CD4-positive, alpha-beta T cell treated with Interferon alpha-2 for 1 hour (primary cell): ENCODE data around the gene NDUFAF5.

Source experiments
- DNase-seq, 2 donors: peaks; one replicate each; pipeline ENCODE4 v3.0.0-alpha.2; 2020 to 2022

NDUFAF5 gene

DNA sequence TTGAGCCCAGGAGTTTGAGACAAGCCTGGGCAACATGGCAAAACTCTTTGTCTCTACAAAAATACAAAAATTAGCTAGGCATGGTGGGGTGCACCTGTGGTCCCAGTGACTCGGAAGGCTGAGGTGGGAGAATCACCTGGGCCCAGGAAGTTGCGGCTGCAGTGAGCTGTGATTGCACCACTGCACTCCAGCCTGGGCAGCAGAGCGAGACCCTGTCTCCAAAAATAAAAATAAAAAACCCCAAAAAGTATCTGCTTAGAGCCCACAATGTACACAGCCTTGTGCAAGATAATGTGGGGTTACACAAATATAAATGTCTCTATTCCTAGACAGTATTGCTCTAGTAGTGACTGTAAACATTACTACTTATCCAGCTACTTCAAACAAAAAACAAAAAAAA, 6.0 kb upstream of the NDUFAF5 start:
- no peak for DNase-seq

DNA sequence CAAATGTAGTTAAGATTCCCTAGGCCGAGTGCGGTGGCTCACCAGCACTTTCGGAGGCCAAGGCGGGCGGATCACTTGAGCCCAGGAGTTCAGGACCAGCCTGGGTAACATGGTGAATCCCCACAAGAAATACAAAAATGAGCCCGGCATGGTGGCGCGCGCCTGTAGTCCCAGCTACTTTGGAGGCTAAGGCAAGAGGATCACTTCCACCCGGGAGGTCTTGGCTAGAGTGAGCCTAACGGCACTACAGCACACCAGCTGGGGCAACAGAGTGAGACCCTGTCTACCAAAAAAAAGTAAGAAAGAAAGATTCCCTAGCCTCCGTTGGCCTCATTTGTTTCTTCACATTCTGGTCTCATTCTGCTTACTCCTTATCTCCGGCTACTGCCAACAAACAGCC, 1.3 kb upstream of the NDUFAF5 start:
- DNase-seq: no peak

DNA sequence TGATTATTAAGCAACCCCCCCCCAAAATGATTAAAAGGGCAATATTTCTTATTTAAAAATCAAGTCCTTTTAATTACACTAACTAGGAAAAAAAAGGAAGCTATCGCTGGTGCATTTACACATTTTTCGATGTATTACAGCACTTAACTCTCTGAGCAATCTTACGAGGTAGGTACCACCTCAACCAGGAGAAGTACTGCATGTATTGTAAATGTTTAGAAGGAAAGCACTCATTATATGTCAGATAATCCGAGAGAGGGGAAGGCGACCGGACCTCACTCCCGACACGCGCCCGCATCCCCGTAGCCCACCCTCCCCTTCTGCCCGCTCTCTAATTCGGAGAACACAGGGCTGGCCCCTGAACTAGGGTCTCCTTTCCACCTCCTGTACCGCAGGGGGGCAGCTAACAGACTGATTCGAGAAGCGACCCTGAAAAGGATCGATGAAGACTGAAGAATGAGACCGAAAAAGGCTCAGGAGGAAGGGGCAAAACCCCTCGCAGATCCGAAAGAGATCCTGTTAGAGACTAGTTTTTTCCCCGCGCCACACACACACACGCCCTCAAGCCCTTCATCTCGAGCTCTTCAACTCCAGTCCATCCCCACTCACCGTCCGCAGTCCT, 446 bp upstream of the NDUFAF5 start:
- no peak for DNase-seq

DNA sequence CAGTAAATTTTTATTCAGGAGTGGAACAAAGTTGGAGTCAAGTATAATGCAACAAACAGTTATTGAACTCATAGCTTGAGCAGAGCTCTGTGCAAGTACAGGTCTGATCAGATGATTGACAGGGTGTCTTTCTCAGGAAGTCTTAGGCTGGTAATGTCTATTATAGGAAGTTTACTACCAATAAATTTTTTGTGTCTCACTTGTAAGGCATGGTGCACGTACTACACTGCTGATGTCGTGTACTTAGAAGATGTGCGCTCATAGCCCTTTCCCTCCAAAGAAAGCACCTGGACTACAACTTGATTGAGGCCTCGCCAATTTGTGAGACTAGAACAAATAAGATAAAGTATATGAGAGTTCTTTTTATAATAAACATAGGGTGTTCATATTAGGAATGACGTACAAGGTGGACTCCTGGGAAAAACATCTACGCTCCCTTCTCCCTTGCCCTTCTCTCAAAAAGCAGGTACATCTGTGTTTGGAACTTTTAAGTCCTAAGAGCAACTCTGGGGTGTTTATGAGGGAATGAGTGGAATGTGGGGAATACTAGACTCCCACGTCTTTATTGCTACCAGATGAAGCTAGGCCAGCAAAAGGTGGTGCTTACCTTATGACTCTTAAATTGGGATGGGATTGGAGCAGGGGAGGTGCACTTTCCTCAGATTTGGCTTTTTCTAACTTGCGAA, 1.5 kb downstream of the NDUFAF5 start:
- no peak for DNase-seq

DNA sequence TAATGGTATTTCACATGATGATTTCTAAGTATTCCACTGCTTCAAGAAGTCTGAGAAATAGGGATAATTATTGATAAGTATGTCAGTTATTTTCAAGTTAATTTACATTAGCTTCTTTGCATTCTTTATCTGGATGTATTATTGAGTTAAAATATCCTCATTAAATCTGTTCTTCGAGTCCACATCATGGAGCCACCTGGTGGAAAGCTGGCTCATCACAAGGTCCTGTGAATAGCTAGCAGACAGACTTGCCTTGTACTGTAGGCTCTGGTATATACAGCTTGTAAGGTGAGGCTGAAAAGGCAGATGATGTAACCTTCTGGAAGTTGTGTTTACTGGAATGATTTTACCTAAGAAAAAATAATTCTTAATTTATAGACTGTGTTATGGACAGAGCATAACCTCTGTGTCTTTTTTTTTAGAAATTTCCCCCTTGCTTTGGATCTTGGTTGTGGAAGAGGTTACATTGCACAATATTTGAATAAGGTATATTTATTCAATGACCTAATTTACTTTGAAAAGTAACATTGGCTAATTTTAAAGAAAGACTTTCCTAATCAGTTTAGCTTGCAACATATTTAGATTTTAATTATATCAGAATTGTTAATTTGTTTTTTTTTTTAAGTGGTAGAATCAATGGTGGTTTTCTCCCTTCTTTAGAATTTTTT, 3.5 kb downstream of the NDUFAF5 start:
- DNase-seq: peak; percentile 27 to 56

DNA sequence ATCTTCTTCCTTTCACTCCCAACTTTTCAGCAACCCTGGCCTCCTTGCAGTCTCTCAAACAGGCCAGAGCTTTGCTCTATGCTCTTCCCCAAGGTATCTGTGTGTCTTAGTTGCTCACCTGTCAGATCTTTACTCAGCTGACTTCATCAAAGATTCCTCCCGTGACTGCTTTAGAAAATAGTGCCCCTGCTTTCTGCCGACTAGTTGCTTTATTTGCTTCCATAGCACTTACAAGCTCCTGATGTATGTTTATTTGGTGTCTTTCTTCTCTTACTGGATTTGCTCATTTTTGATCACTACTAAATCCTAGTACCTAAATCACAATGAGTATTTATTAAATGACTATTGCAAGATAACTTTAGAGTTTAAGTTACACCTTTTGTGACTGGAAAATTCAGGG, 5.9 kb downstream of the NDUFAF5 start:
- no peak for DNase-seq

DNA sequence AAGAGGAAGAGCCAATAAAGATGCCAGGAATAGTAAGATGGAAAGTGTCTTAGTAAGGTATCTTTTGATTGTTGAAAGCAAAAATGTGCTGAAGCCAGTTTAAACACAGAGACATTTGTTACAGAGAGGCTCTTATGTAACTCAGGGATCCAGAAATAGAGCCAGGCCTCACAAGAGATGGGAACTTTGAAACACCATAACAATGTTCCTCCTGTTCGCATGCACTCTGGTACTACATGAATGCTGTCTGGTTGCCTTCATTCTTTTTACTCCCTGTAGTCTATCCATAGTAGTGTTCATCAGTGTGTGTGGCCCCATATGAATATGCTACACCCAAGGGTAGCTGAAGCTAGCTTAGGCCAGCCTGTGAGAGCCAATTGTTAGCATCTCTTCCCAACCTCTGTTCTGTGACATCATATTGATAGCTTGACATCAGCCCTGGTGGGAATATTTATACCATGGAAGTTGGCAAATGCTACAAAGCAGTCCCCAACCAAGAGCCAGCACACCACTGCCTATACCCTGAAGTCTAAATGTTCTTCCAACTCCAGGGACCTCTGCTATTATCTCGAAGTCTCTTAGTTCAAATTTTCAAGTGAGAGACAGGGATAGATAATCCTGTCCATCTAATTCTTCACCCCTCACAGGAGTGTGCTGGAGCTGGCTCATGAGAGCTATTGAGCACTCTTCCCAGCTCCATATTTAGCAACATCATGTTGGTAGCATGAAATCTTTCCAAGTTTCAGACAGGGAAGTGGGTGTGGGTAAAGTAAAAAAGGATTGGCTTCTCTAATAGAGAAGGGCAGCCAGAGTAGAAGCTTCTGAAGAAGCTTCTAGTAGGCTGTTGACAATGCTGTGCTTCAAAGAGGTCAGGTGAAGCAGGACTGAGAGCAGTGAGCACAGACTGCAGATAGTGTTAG, 7.0 kb downstream of the NDUFAF5 start:
- DNase-seq: no peak

DNA sequence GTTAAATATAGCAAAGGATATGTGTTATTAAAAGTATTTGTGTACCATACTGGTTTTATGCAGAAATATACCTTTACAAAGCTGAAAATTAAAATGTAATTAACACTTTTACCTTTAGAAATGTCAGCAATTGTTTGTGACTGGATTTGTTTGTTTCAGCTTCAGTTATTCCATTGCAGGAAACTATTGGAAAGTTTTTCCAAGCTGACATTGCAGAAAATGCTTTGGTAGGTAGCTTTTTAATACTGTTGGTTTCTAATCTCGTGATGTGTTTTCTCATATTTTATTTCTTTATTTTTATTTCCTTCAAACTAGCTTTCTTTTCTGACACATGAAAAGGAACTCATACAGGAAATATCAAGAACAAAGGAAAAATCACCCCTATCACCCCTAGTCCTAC, 8.2 kb downstream of the NDUFAF5 start:
- no peak for DNase-seq

DNA sequence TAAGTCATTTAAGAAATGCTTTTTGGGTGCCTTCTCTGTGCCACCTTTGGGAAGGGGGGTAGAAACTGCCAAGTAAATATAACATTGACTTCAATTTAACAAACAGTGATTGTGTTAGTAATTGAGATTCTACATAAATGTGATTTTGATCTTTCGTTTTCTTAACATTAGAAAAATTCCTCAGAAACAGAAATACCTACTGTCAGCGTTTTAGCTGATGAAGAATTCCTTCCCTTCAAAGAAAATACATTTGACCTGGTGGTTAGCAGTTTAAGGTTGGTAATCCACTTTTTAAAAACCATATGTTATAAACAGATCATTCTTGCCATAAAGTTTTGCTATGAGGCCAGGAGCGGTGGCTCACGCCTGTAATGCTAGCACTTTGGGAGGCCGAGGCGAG, 9.8 kb downstream of the NDUFAF5 start:
- DNase-seq: no peak

DNA sequence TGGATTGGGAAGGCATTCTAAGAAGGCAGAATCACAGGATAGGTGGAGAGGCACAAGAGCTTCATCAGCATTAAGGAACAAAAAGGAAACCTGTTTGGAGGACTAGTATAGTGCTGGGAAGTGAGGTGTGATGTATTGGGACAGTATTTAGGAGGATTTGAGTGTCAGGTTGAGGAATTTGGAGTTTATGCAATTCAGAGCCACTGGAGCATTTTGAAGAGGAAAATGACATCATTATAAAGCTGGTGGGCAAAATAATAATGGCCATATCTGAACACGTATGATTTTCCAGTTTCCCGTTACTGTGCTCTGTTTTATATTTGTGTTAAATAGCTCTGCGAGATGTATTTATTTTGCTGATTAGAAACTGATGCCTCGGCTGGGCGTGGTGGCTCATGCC, 14.2 kb downstream of the NDUFAF5 start:
- no peak for DNase-seq

DNA sequence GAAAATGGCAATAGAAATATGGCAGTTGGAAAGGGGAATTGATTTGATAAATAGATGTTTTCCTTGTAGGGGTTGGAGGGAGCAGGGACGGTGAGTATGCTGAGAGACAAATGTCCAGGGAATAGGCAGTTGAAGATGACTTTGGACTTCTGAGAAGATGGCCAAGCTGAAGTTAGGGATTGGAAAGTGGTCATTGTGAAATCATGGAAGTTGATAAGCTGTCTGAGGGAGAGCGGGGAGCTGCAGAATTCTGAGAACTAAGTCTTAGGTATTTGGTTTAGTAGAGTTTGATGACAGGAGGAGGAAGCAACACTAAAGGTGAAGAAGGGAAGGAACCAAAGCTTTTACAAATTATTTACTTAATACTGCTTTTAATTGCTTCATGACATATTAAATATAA, 15.1 kb downstream of the NDUFAF5 start:
- DNase-seq: no peak

DNA sequence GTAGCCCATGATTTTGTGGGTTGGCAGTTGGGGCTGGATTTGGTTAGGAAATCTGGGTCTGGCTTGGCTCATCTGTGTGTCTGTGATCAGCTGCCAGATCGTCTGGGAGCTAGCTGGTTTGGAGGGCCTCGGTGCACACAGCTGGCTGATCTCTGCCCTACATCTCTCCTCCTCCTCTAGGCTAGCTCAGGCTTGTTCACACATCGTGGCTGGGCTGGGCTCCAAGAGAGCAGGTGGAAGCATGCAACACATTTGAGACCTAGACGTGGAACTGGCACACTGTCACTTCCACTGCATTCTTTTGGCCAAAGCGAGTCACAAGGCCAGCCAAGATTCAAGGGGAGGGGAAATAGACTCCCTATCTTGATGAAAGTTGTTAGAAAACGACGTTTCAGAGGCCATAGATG, 15.9 kb downstream of the NDUFAF5 start:
- no peak for DNase-seq

DNA sequence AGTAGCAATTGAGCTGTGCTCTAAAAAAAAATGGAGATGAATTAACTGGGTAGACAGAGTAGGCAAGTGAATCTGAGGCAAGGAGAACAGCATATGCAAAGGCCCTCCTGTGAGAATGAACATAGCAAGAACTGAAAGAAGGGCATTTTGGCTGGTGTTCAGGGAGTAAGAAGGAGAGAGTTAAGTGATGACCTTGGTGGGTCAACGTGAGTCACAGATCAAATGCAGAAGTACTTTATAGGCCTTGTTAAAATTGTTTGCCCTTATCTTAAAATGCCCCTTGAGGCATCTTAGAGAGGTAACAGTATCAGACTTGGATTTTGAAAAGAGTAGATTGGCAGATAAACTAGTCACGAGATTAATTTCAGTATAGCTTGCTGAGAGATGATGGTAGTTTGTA, 24.5 kb downstream of the NDUFAF5 start:
- no peak for DNase-seq

DNA sequence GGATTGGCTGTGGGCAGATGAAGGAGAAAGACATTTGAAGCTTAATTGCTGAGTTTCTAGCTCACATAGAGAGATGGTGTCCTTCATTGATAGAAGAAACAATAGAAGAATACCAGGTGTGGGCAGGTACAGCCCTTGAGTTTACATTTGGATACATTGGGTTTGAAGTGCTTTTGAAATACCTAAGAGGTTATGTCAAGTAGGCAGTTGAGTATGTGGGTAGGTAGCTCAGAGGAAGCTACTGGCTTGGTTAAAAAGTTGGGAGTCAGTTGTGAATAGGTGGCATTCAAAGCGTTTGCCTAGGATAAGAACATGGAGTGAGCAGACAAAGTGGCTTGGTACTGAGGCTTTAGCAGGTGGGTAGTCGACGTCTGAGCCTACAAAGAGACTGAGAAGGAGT, 25.0 kb downstream of the NDUFAF5 start:
- DNase-seq: no peak

DNA sequence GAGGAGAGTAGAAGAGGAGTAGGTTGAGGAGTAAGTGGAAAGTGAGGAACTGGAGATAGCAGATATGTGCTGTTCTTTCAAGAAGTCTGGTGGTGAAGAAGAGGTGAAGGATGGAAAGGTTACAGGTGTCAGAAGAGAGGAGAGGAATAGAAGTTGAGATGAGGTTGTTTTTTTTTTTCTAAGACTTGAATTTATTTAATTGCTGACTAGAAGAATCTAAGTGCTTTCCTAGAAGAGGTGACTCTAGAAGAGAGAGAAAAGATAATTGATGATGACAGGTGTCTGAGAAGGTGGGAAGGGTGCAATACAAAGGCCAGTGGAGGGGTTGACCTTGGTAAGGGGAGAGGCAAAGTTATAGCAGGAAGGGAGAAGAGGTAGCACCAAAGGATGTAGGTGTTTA, 25.6 kb downstream of the NDUFAF5 start:
- DNase-seq: no peak

DNA sequence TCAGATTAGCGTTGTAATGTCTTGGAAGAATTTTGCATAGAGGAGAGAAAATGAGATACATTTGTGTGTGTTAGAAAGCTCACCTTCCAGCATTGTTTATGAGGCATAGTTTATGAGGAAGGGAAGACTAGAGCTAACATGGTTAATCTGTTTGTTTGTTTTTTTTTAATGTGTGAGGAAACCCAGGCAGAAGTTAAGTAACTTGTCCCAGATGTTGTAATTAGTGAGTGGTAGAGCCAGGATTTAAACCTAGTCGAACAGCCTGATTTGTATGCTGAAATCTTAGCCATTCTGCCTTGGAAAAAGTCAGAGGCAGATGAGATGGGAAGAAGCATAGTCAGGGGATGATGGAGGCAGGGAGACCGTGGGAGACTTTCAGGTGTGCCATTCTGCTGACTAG, 29.1 kb downstream of the NDUFAF5 start:
- DNase-seq: no peak

DNA sequence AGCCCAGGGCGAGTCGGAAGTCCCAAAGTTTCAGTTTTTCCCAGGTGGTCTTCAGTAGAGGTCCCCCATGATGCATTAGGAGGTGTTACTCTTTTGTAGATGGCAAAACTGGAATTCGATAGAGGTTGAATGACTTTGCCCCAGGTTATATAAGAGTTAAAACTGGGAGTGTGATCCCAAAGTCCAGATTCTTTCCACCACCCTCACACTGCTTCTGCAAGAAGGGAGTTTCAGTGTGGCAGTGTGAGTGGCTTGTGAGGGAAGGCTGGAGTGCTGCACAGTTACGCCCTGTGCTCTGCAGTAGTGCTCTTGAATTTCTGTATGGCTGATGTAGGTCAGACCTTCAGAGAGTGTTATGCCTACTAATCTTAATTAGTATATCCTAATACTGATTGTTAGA, 29.8 kb downstream of the NDUFAF5 start:
- no peak for DNase-seq

DNA sequence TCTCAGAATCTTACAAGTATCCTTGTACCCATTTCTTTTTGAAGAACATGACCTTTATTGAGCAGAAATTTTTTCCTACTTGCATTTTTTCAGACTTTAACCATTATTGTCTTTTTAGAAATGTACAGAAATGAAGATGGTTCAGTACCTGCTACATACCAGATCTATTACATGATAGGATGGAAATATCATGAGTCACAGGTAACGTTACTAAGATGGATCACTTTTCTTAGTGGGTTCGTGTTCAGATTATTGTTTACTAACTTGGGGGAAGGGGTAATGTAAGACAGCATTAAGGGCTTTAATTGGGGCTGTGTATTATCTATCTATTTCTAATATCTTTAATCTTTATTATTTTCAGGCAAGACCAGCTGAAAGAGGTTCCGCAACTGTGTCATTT, 31.9 kb downstream of the NDUFAF5 start:
- no peak for DNase-seq

DNA sequence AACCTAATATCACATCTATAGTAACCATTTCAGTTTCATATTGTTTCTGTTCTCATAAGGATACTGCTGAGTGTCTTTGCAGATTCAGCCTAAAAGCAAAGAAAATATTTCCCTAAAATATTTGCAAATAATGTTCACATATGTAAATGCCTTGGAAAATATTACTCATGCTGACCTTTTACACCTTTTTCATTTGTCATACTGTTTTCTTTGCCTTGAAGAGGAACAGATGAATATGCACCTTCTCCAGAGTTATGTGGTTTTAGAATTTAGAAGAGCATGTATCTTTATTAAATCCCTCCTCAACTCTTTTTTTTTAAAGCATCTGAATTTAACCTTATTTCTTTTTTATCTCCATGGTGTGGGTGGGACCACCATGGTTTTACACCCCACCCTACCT, 32.5 kb downstream of the NDUFAF5 start:
- no peak for DNase-seq

DNA sequence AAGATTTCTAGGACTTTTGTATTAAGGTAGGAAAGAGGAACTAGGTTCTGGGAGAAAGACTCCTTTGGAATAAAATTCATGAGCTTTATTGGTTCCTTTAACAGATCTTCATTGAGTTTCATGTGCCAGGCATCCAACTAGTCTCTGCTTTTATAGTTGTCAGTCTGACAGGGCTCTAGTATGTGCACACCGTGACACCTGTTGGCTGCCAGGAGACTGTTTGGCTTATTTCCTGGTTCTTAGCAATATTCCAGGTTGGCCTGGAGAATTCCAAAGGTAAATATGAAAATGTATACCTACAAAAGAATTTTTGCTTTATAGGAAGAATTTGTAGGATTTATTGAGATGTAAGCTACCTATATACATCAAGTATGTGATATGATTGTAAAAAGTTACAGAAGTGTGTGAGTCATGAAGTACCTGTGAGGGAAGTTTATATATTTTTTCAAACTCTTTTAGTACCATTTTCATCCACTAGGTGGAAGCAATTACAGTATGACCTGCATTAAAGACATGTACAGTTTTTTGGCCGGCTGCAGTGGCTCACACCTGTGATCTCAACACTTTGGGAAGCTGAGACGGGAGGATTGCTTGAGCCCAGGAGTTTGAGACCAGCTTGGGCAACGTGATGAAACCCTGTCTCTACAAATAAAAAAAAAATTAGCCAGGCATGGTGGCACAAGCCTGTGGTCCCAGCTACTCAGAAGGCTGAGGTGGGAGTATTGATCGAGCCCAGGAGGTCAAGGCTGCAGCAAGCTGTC, 35.2 kb downstream of the NDUFAF5 start:
- DNase-seq: peak in 1 of 2 donors; percentile 47

DNA sequence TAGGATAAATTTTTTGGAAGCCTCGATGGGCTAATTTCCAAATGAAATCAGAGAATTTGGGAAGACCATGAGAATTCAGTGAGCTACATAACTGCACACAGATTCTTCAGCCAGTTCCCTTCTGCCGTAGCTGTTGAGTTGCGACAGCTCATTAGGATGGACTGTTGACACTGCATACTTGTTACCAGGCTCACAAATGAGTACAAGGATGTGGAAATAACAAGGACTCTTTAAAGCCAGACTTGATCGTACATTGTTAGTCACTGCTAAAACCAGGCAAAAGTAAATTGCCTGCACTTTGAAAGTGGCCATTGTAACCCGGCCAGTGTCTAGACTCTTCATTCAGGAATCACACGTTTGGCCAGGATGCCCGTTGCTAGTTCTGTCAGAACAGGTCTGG, 37.0 kb downstream of the NDUFAF5 start:
- DNase-seq: no peak

DNA sequence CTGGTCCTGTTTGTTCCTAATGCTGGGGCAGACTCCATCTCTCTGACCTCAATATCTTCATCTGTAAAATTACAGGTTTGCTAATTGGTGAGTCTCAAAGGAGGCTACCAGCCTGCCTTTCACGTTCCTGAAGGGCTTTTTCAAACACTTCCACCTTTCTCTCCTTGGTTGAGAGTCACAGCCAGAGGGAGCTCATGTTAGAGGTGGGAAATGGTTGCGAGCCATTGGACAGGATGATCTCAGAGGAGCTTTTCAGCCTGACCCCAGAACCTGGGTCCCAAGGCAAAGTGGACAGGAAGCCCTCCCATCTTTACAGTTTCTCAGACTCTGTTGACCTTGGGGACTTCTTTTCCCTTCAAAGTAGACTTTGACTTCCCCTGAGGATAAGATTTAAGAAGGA, 37.6 kb downstream of the NDUFAF5 start:
- no peak for DNase-seq

DNA sequence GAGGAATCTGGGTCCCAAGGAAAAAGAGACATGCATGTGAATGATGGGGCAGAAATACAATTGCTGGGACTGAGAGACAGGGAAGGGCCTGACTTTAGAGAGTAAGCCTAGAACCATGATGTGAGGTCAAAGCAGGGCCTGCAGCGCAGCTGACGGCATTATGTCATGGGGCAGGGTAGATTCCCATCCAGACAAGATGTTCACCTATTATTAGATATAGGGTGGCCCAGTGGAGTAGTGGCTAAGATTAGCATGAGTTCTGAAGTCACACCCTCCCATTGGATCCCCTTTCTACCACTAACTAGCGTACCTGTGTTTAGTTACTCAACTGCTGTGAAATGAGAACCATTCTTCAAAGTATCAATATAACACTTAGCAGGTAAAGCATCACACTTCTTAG, 39.6 kb downstream of the NDUFAF5 start:
- no peak for DNase-seq
